SIG-M5 (cell line): ENCODE data around the gene DTD1.

Experiments used
- DNase-seq: peaks from one replicate; lab custom pipeline; 2025; lab: John Stamatoyannopoulos, UW

The DTD1 gene

DNA sequence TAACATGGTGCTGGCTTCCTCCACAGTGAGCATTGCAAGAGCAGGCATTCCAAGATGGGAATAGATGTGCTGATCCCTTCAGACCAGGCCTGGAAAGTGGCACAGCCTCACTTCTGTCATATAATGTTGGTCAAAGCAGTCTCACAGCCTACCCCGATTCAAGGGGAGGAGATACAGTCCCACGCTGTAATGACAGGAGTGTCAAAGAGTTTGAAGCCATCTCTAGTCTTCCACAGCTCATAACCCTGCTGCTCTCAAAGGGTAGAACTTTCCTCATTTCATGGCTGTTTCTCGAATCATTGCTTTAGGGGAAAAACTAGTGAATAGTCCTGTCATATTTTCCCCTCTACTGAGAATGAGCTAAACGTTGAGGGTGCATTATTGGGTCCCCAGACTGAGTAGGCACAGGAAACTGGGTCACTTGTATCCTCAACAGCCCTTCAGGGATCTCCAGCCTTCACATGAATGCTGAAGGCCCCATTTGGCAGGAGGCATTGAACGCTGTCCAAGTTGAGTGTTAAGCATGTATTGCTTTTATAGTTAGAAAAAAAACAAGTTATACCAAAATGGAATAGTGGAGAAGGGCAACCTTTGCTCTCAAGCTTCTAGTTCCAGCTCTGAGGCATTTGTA is 27.3 kb downstream of the DTD1 start:
- DNase-seq, result no peak

GRCh38 chr20:18621004-18621403 is 33.1 kb downstream of the DTD1 start:
- DNase-seq, result no peak

GRCh38 chr20:18623156-18623910 is 35.5 kb downstream of the DTD1 start:
- DNase-seq, result no peak

DNA sequence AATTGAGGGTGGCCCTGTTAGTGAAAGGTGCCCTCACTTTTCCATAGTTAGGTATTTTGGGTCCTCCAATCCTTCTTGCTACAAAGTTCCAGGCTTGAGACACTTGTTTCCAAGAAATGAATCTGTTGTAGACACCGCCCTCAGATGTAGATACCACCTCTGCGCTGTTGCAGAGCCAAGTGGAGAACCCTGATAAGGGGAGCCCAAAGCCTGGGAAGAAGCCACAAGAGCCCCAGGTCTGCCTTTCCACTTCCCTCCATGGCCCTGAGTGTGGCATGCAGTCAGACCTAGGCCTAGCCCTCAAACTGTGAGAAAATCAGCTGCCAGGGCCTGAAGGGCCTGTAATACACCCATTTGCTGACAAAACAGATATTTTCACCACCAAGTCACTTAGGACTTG is 37.1 kb downstream of the DTD1 start:
- DNase-seq, result no peak

GRCh38 chr20:18625907-18626655 is 38.2 kb downstream of the DTD1 start:
- no peak for DNase-seq

DNA sequence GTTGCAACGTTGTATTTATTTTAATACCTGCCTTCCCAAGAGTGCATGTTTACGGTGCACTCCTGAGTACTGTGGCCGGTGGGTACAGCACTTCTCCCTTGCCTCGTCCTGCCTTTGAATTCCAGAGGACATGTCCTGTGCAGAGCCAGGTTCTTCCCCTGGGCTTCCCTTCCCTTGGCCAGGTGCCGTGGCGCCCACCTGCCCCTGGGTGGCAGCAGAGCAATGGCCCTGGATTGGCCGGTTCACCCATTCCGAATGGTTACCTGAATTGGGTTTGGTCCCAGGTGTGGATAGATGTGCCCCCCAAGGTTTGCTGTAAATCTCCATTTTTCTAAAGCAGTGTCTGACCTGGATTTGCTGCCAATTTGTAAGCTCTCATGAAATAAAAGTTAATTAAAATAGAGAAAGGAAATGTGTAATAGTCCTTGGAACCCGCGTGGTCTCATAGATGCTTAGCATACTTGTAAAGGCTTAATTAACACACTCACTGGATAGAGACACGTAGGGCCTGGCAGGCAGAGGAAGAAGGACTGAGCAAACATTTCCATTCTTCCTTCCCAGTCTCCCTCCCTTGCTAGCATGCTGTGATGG is 40.6 kb downstream of the DTD1 start:
- DNase-seq, result no peak

DNA sequence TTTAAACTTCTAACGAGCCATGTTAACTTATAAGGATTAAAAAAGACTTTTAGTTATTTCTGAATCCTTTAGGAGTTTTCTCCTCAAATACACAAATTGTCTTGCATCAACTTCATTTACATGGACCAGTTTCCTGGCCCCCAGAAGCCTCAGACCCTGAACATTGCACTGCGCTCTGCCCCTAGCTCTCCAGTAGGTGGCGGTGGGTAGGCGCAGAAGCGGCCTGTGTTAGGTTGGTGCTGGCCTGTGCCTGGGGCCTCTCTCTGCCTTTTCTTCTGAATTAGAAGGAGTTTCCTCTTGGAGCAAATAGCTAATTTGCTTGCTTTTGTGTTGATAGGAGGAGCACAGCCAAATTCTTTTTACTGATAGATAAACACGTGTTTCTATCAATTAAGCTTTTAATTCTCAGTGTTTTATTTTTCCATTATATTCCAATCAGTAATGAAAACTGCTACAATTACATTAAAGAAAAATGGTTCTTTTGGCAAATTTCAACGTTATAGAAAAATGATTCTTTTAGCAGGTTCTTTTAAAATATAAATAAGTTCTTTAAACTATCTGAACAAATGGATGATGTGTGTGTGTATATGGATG is 44.4 kb downstream of the DTD1 start:
- no peak for DNase-seq

DNA sequence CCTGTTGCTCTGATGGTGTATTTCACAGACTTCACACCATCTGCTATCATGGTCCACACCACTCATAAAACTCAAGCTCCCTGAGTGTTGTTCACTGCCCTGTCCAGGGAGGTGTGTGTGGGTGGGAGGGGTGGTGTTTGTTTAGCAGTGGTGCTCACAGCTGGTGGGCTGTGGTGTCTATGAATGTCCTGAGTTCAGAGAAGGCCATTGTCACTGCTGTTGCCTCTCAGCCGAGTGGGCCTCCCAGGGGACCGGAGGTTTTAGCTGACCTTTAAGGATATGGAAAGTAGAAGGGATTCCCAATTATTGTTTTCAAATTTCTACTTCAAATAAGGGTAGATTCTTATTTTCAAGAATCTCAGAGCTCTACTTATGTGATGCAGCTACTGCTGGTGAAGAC is 45.6 kb downstream of the DTD1 start:
- no peak for DNase-seq

- DNase-seq, result no peak
Measured at GRCh38 chr20:18634501-18634900, 46.6 kb downstream of the DTD1 start.

- no peak for DNase-seq
Measured at GRCh38 chr20:18635380-18635779, 47.5 kb downstream of the DTD1 start.

DNA sequence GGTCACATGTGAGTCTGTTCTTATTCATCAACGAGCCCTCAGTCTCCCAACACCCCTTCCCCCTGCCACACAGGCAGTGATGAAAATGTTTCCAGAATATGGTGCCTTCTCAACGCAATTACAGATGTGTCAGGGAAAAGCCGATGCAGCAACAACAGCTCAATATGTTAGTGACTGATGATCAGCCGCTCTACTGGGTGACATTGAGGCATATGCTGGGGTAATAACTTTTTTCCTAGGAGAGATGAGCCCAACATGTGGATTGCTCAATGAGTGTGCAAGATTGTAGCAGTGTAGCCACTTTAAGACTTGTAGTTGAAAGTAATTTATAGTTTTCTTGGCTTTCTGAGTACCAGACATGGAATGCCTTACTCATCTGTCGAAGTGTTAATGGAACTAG is 49.4 kb downstream of the DTD1 start:
- no peak for DNase-seq

DNA sequence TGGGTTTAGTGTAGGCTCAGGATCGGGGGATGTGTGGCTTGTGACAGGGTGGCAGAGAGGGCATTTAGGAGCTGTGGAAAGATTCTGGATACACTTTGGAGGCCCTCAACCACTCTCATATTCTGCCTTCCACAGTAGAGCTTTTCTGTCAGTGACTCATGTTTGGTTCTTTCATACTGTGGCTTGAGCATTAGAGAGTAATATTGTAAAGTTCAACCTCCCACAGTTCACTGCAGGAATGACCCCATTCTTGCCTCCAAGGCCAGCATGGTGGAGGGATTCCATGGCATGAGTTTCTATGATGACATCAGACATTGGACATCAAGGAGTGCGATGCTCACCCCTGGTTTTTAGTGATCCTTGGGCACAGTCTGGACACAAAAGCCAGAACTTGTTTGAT is 50.9 kb downstream of the DTD1 start:
- no peak for DNase-seq

DNA sequence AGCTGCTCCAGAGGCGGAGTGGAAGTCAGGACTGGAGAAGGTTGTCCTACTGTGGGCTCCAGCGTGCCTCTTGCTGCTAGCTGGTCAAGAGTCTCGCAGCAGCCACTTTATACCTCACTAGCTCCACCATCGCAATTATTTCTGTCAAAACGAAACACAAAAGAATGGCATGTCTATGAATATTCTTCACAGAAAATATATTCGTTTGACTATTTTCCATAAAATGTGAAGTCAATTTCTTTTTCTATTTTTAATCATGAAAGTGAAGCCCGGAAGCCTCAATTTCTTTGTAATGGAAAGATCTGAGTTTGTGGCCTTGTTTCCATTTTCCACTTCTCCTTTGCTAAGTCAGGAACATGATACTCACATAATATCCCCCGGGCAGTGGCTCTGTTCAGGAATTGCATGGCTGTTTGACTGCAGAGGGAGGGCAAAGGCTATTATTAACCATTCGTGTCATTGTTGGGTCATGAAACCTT is 51.7 kb downstream of the DTD1 start:
- DNase-seq, result no peak

DNA sequence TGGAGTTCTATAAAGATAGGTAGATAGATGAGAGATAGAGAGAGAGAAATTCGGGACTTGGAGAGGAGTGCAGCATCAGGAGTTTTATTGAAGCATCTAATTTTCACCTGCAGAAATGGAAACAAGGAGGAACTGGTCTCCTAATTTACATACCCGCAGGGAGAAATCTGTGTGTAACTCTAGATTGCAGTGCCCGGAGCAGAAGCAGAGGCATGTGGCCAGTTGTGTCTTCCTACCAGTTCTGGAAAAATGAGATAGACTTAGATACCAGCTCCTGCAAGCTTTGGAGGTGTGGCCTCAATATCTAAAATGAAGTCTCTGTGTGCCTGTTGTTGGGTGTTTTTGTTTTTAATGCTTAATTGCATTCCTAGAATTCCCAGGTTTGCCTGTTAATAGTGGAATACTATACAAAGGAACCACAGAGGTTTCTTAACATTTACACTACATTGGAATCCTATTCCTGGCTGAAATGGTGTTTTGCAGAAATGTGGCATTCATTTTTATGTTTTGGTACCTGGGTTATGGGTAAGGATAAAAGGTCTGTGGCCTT is 57.4 kb downstream of the DTD1 start:
- DNase-seq, result no peak

DNA sequence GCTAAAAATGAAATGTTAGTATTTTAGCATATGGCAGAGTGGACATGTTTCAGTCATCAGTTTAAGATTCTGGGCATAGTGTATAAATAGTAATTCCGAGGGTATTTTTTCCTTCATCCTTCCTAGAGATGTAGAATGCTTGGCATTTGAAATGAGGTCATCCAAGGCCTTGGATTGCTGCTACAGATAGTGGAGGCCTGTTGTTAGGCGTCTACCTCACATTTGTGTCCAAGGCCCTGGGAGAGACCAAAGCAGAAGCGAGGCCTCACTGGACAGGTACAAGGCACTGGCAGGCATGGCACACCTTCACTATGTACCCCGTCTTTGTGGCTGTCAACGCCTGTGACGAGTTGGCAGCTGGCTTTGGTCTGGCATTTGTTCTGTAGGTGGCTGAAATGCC is 58.0 kb downstream of the DTD1 start:
- no peak for DNase-seq

GRCh38 chr20:18647777-18648176 is 59.9 kb downstream of the DTD1 start:
- DNase-seq, result no peak

DNA sequence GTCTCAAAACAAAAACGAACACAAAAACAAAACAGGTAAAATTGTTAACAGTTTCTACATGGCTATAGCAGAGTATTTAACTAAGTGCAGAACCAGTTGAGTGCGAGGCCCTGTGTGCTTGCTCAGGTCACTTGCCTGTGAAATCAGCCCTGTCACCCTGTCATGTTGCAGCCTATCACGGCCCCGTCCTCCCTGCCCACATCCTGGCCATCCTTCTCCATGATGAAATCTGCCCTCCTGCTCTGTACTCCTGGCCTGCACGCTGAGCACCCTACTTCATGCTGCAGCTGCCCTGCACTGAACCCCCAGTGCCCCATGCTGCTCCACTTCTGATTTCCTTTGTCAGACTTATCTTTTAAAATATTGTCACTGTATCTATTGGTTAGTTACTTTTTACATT is 62.4 kb downstream of the DTD1 start:
- no peak for DNase-seq

- DNase-seq, result no peak
Measured at GRCh38 chr20:18653736-18654447, 66.0 kb downstream of the DTD1 start.

DNA sequence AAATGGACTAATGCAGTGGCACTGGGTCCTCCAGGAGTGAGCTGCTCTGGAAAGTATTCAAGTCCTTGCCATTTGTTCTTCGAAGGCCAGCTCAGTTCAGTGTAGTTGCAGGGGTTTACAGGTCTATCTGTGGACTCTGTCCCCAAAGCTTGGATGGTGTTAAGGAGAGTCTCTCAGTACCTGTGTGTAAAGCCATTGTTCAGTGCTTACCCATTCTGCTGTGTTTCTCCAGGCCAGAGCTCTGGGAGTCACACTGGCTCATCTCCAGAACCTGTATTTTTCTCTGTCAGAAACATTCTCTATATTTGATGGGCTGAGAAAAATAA is 66.6 kb downstream of the DTD1 start:
- DNase-seq, result no peak

- DNase-seq, result no peak
Measured at GRCh38 chr20:18657575-18657974, 69.7 kb downstream of the DTD1 start.

DNA sequence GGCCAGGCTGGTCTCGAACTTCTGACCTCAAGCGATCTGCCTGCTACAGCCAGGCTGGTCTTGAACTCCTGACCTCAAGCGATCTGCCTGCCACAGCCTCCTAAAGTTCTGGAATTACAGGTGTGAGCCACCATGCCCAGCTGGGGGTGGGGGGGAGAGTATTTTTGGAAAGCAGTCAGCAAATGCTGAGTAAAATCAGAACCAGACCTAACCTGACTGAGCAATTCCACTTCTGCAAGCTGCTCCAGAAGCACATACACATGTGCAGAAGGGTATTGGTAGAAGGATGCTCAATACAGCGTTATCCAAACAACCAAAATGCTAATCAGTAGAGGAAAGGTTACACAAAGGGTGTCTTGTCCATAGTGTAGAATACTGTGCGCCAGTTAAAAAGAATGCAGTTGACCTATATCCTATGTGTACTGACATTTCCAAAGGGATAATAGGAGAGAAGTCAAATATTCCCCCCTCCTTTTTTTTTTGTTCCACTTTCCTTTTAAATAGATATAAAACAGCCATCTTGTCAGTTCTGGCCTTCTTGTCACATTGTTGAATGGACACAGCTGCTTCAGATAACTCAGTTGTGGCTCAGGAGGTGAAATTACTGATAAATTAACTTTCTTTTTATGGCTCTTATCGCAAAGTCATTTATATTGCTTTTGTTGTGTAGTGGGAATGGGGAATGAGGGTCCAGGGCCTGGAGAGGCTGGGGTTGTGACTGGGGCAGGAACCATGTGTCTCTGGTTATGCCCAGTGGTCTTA is 74.6 kb downstream of the DTD1 start:
- no peak for DNase-seq
